ENCODE measurements around the gene BAZ1B.
"Not testable (repeated sequence)": the region's sequence is repeated elsewhere in the genome, so short reads cannot be mapped to it uniquely, and the experiment has no call there.

BAZ1B gene

GRCh38 chr7:73425356-73425983 lies 96.6 kb downstream of the BAZ1B start:
- no peak for DNase-seq

- no peak for DNase-seq
Measured at GRCh38 chr7:73424489-73424885, 97.6 kb downstream of the BAZ1B start.

GRCh38 chr7:73423519-73424488 lies 98.3 kb downstream of the BAZ1B start:
- DNase-seq, result no peak

DNA sequence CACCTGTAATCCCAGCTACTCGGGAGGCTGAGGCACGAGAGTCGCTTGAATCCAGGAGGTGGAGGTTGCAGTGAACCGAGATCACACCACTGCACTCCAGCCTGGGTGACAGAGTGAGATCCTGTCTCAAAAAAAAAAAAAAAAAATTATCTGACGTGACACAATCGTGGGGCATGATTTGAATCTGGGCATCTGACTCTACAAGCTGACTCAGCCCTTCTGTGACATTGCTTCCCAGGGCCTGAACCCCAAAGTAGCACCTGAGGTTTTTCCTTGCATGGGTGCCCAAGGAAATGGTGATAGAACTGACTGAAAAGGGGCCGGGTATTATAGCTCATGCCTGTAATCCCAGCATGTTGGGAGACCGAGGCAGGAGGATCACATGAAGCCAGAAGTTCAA lies 101.5 kb downstream of the BAZ1B start:
- DNase-seq, result not testable (repeated sequence)

DNA sequence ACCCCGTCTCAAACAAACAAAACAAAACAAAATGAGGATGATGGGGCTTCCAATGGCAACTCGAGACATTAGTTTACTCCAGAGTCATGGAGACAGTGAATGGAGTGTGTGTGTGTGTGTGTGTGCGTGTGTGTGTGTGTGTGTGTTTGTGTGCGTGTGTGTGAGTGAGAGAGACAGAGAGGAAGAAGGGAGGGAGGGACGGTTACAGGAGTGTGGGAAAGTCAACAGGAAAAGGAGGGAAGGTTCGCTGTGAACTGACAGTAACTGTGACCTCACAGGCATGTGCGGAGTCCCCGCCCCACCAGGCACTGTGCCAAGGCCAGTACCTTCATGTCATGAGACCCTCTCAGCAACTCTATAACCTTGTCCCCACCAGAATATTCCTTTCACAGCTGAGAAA lies 102.1 kb downstream of the BAZ1B start:
- not testable (repeated sequence) for DNase-seq

GRCh38 chr7:73418113-73418703 lies 103.9 kb downstream of the BAZ1B start:
- DNase-seq, result no peak

- DNase-seq, result not testable (repeated sequence)
Measured at GRCh38 chr7:73410541-73411131, 111.5 kb downstream of the BAZ1B start.

DNA sequence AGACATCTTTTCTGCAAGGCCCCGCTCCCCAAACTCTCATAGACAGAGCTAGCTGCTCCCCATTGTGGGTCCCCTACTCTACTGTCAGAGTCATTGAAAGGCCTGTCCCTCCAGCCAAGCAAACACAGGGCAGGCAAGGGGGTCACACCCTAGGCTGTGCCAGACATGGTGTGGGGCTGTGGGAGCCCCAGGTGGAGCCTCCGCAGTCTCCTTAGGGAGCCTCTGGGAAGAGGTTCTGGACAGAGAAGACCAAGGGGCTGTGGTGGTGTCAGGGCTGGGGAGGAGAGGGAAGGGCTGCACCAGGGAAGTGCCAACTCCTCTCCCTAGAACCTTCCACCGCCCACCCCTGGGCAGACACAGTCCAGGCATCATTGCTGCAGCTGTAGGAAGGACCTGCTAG lies 117.2 kb downstream of the BAZ1B start:
- DNase-seq, result not testable (repeated sequence)

DNA sequence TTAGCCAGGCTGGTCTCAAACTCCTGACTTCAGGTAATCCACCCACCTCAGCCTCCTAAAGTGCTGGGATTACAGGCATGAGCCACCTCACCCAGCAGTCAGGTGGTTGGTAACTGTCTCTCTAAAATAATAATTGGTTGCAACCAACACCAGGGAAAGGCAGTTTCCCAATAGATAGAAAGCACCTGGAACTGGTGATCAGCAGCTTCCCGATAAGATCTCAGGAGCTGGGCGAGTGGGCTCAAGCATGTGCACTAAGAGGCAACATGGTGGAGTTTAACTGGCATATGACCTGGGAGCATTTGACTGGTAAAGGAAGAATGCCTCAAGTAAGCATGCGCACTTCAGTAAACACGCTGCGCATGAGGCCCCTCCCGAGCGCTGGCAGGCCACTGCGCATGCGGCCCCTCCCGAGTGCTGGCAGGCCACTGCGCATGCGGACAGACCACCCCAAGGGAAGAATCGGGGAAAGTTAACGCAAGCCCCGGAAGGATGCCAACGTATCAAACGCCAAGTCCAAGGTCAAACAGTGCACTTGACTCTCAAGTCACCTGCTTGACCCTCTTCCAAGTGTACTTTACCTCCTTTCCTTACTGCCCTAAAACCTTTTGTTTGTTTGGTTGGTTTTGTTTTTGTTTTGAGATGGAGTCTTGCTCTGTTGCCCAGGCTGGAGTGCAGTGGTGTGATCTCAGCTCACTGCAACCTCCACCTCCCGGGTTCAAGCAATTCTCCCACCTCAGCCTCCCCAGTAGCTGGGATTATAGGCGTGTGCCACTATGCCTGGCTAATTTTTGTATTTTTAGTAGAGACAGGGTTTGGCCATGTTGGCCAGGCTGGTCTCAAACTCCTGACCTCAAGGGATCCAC lies 122.7 kb downstream of the BAZ1B start:
- DNase-seq, result not testable (repeated sequence)

DNA sequence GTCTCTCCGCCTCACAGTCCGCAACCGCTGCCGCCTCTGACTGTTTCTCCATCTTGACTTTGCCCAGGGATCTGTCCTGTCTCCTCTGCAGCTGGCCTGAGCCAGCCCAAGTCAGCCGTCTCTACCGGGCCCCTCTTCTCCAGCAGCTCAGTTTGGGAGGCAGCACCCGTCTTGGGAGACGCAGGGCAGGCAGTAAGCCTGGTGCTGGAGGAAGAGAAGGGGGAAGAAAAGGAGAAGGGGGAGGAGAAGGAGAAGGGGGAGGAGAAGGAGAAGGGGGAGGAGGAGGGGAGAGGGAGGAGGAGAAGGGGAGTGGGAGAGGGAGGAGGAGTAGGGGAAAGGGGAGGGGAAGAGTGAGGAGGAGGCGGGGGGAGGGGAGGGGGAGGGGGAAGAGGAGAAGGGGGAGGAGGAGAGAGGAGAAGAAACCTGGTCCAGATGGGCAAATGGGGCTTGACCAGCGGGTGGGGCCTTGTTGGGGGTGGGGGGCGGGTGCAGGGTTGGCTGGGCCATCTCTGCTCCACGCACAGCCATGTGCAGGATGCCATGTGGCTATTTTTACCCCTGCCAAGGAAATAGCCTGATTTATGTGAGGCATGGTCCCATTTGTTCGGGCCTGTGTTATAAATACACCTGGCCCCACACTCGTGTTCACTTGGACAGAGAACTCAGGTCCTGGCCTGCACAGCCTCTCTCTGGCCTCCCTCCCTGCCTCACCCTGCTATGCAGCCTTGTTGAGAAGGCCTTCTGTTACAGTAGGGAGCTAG lies 124.4 kb downstream of the BAZ1B start:
- DNase-seq, result no peak

- no peak for DNase-seq
Measured at GRCh38 chr7:73395538-73396503, 126.3 kb downstream of the BAZ1B start.

DNA sequence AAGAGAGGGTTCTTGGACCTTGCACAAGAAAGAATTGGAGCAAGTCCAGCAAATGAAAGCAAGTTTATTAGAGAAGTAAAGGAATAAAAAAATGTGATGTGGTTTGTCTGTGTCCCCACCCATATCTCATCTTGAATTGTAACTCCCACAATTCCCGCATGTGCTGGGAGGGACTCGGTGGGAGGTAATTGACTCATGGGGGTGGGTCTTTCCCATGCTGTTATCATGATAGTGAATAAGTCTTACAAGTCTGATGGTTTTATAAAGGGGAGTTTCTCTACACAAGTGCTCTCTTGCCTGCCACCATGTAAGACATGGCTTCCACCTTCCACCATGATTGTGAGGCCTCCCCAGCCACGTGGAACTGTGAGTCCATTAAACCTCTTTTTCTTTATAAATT lies 127.7 kb downstream of the BAZ1B start:
- DNase-seq, result no peak

- no peak for DNase-seq
Measured at GRCh38 chr7:73391396-73391795, 130.7 kb downstream of the BAZ1B start.
